GM23338 (cell line): ENCODE measurements around the gene CACNA2D3. TPM values are rescaled to one million over a fixed set of nuclear protein-coding genes. Genes with fewer than 3 reads are reported as not detected.

Source experiments
- CTCF ChIP-seq, 2 experiments: fragments of 200-600 bp in 1 of 2; sonication (generic) in 1 of 2; conservative IDR thresholded peaks; 2 replicates each; pipeline versions ENCODE4 v1.5.1 to v1.6.1; 2016 to 2017; ENCODE audit warnings: antibody characterized with exemption in 2 of 2, low read depth in 2 of 2, mild to moderate bottlenecking in 2 of 2, moderate library complexity in 1 of 2
- EZH2 ChIP-seq: fragments of 200-600 bp; sonication (generic); IDR thresholded peaks from one replicate; pipeline ENCODE4 v1.8.0; 2017; ENCODE audit warnings: antibody characterized with exemption, mild to moderate bottlenecking, low read depth; ENCODE audit not compliant: unreplicated experiment
- EZH2phosphoT487 ChIP-seq: fragments of 200-600 bp; sonication (generic); IDR thresholded peaks from one replicate; pipeline ENCODE4 v1.8.1; 2018; ENCODE audit warnings: antibody characterized with exemption; ENCODE audit not compliant: unreplicated experiment
- JUNB ChIP-seq: IDR thresholded peaks from one replicate; pipeline ENCODE4 v1.6.1; 2016; ENCODE audit warnings: antibody characterized with exemption; ENCODE audit not compliant: unreplicated experiment
- NANOG ChIP-seq: IDR thresholded peaks from 2 replicates; pipeline ENCODE4 v1.6.1; 2016; ENCODE audit warnings: antibody characterized with exemption, borderline replicate concordance
- POLR2AphosphoS5 ChIP-seq: IDR thresholded peaks from 2 replicates; pipeline ENCODE4 v1.6.1; 2016; ENCODE audit warnings: antibody characterized with exemption, low read depth
- STAT1 ChIP-seq: IDR thresholded peaks from one replicate; pipeline ENCODE4 v1.6.1; 2016; ENCODE audit warnings: antibody characterized with exemption; ENCODE audit not compliant: unreplicated experiment
- ZNF331 ChIP-seq: fragments of 250-450 bp; sonication (Bioruptor Pico); IDR thresholded peaks from 2 replicates; pipeline ENCODE4 v1.5.0; 2020; ENCODE audit warnings: low read depth, mild to moderate bottlenecking, moderate library complexity
- ZNF462 ChIP-seq: fragments of 250-450 bp; sonication (Bioruptor Pico); IDR thresholded peaks from 2 replicates; pipeline ENCODE4 v1.5.0; 2020; ENCODE audit warnings: mild to moderate bottlenecking, moderate library complexity
- polyA plus RNA-seq: library from polyadenylated mRNA; unstranded; fragments of >200 nt; fragmentation: Nextera tagmentation; extraction: Ambion mirVana; gene quantifications from 2 replicates; pipeline ENCODE4 v1.2.1, GENCODE V29; 2016
- total RNA-seq: library from RNA; depleted of rRNA; stranded (reverse); fragments of >200 nt; shearing (Covaris generic); gene quantifications from 2 replicates; pipeline ENCODE4 v1.2.3, GENCODE V29; 2014

CACNA2D3 gene
- total and polyA plus RNA-seq, 2 experiments from 2014 or later: 2.2 to 2.3 TPM

- no peak for TF ChIP-seq ZNF462 (CRISPR knock-in tag)
- TF ChIP-seq ZNF331: no peak
- no peak for TF ChIP-seq JUNB
- no peak for TF ChIP-seq EZH2
- TF ChIP-seq CTCF (conservative IDR thresholded peaks at IDR 0.05; ENCODE audit: low read depth in 2 of 2): no peak
- TF ChIP-seq STAT1: no peak
- TF ChIP-seq POLR2AphosphoS5: no peak
- TF ChIP-seq NANOG: no peak
- no peak for TF ChIP-seq EZH2phosphoT487
Measured at GRCh38 chr3:54941690-54942362, 819.5 kb downstream of the CACNA2D3 start (continued).
